Type B pancreatic cell (in vitro differentiated cells): Measurements from ENCODE around the gene PTPRC. TPM values are rescaled to one million over a fixed set of nuclear protein-coding genes. Genes with fewer than 3 reads are reported as not detected.

Source experiments
- DNase-seq: peaks from one replicate; pipeline ENCODE4 v3.0.0; 2021; ENCODE audit warnings: mixed read lengths; ENCODE audit not compliant: unreplicated experiment; ENCODE audit errors: extremely low spot score
- H3K27ac Mint-ChIP-seq: 2 replicates; pipeline ENCODE4 v1.8.0; 2021; ENCODE audit warnings: mild to moderate bottlenecking, mixed read lengths
- H3K27me3 Mint-ChIP-seq: 2 replicates; pipeline ENCODE4 v1.8.0; 2021; ENCODE audit warnings: mixed read lengths
- H3K36me3 Mint-ChIP-seq: 2 replicates; pipeline ENCODE4 v1.8.0; 2021; ENCODE audit warnings: mixed read lengths
- H3K4me1 Mint-ChIP-seq: one replicate; pipeline ENCODE4 v1.8.0; 2021; ENCODE audit warnings: mixed read lengths; ENCODE audit not compliant: unreplicated experiment
- H3K4me3 Mint-ChIP-seq: 2 replicates; pipeline ENCODE4 v1.8.0; 2021; ENCODE audit warnings: mild to moderate bottlenecking, mixed read lengths
- H3K9me3 Mint-ChIP-seq: 2 replicates; pipeline ENCODE4 v1.8.0; 2021; ENCODE audit warnings: mixed read lengths
- CTCF ChIP-seq: fragments of 200-600 bp; sonication (generic); conservative IDR thresholded peaks from 2 replicates; pipeline ENCODE4 v1.5.0; 2021; ENCODE audit warnings: antibody characterized with exemption, mild to moderate bottlenecking
- total RNA-seq: library from RNA; stranded (reverse); gene quantifications from 2 replicates; pipeline ENCODE4 v1.2.1, GENCODE V29; 2021; ENCODE audit warnings: low replicate concordance

Gene PTPRC
- total RNA-seq, 1 donor from 2014 or later = not detected

- DNase-seq = no peak
- H3K36me3 Mint-ChIP-seq = peaks cover 5% of the 10 kb centered on the region
- H3K4me3 Mint-ChIP-seq = no peak overlapping the region
- H3K27ac Mint-ChIP-seq = no peak overlapping the region
- H3K27me3 Mint-ChIP-seq = no peaks in the 10 kb centered on the region
- H3K9me3 Mint-ChIP-seq = peaks cover 22% of the 10 kb centered on the region
- peaks cover 13% of the 10 kb centered on the region for H3K4me1 Mint-ChIP-seq
- no peak for TF ChIP-seq CTCF
Measured at GRCh38 chr1:198794498-198794897, 155.7 kb downstream of the PTPRC start.

GRCh38 chr1:198797656-198798055, 158.8 kb downstream of the PTPRC start:
- Mint-ChIP-seq H3K36me3 (peaks cover 5% of the 10 kb centered on the region), H3K27me3 (no peaks in the 10 kb centered on the region), H3K4me3 (no peak overlapping the region), H3K27ac (no peak overlapping the region), H3K4me1 (peaks cover 13% of the 10 kb centered on the region), H3K9me3 (peaks cover 17% of the 10 kb centered on the region)
- TF ChIP-seq CTCF = no peak
- DNase-seq = no peak

GRCh38 chr1:198798923-198799386, 160.1 kb downstream of the PTPRC start:
- no peaks in the 10 kb centered on the region for H3K27me3 Mint-ChIP-seq
- peaks cover 5% of the 10 kb centered on the region for H3K36me3 Mint-ChIP-seq
- peaks cover 17% of the 10 kb centered on the region for H3K9me3 Mint-ChIP-seq
- no peak overlapping the region for H3K27ac Mint-ChIP-seq
- TF ChIP-seq CTCF = no peak
- H3K4me1 Mint-ChIP-seq = peaks cover 4% of the 10 kb centered on the region
- no peak overlapping the region for H3K4me3 Mint-ChIP-seq
- DNase-seq = no peak

GRCh38 chr1:198805498-198806151, 166.8 kb downstream of the PTPRC start:
- Mint-ChIP-seq H3K4me1 (no peaks in the 10 kb centered on the region), H3K36me3 (peaks cover 3% of the 10 kb centered on the region), H3K9me3 (peaks cover 4% of the 10 kb centered on the region), H3K27me3 (no peaks in the 10 kb centered on the region), H3K27ac (no peak overlapping the region), H3K4me3 (no peak overlapping the region)
- TF ChIP-seq CTCF = no peak
- no peak for DNase-seq

- H3K27ac Mint-ChIP-seq = no peak overlapping the region
- no peak overlapping the region for H3K4me3 Mint-ChIP-seq
- H3K27me3 Mint-ChIP-seq = no peaks in the 10 kb centered on the region
- TF ChIP-seq CTCF = no peak
- no peaks in the 10 kb centered on the region for H3K4me1 Mint-ChIP-seq
- peaks cover 4% of the 10 kb centered on the region for H3K9me3 Mint-ChIP-seq
- peaks cover 3% of the 10 kb centered on the region for H3K36me3 Mint-ChIP-seq
- DNase-seq = no peak
Measured at GRCh38 chr1:198806861-198807260, 168.0 kb downstream of the PTPRC start.

Other genes starting within 250 kb of the PTPRC start
- gene ATP6V1G3, start 98.4 kb upstream of the PTPRC start, total RNA-seq = 0.69 and 0.89 TPM in 2 replicates